ENCODE results near the gene MDFI. TPM values are rescaled to one million over a fixed set of nuclear protein-coding genes. Genes with fewer than 3 reads are reported as not detected.

The MDFI gene
- polyA plus RNA-seq, 1 of the 3 experiments (the other 2 are of a cell fraction): 7.0 TPM

- no peak for DNase-seq
- Histone ChIP-seq H3K27ac (ENCODE audit: low read depth in 2 of 2, low read length in 1 of 2) (no peak overlapping the region), H3K9ac (no peak overlapping the region), H3K9me3 (no peaks in the 10 kb centered on the region), H3K79me2 (ENCODE audit: insufficient read depth) (no peaks in the 10 kb centered on the region), H3K4me3 (ENCODE audit: low read depth in 2 of 2, low read length in 1 of 2) (no peak overlapping the region), H3K4me1 (ENCODE audit: control insufficient read depth in 1 of 2, insufficient read depth in 2 of 2, low read depth in 1 of 2, low read length in 1 of 2) (peaks cover 0 to 18% of the 10 kb centered on the region in 2 experiments; a peak in 1 of 4 replicates), H3K36me3 (replicated peaks in 1 of 2; ENCODE audit: control insufficient read depth in 1 of 2, insufficient read depth in 2 of 2, low read length in 1 of 2) (peaks cover 0 to 4% of the 10 kb centered on the region in 2 experiments), H3K9me2 (no peaks in the 10 kb centered on the region), H3K27me3 (ENCODE audit: insufficient read depth) (no peaks in the 10 kb centered on the region), H3K4me2 (no peak overlapping the region), H4K20me1 (ENCODE audit: insufficient read depth) (no peaks in the 10 kb centered on the region), H3F3A (replicated peaks; ENCODE audit: insufficient read depth) (no peaks in the 10 kb centered on the region), H2AFZ (ENCODE audit: low read depth) (no peak overlapping the region)
- TF ChIP-seq EZH2phosphoT487 (IDR thresholded peaks at IDR 0.05; ENCODE audit: borderline replicate concordance, low read depth) (no peak), RCOR1 (IDR thresholded peaks at IDR 0.05; ENCODE audit: low read length) (no peak), ZBTB33 (IDR thresholded peaks at IDR 0.05; ENCODE audit: borderline replicate concordance, low read depth) (no peak), NRF1 (IDR thresholded peaks at IDR 0.05; ENCODE audit: low read depth, low read length) (no peak), ELF1 (IDR thresholded peaks at IDR 0.05) (no peak), CHD2 (IDR thresholded peaks at IDR 0.05; ENCODE audit: low read length, partially characterized antibody) (no peak), RAD21 (IDR thresholded peaks at IDR 0.05; ENCODE audit: low read length) (no peak), TEAD4 (IDR thresholded peaks at IDR 0.05; ENCODE audit: borderline replicate concordance, insufficient read depth) (no peak), RXRA (IDR thresholded peaks at IDR 0.05; ENCODE audit: borderline replicate concordance, low read depth) (no peak), SIN3A (IDR thresholded peaks at IDR 0.05; ENCODE audit: borderline replicate concordance, low read depth, low read length) (no peak), FOXJ3 (CRISPR knock-in tag; IDR thresholded peaks at IDR 0.05) (no peak), TAF1 (IDR thresholded peaks at IDR 0.05; ENCODE audit: borderline replicate concordance, low read depth, low read length) (no peak), FOSL2 (IDR thresholded peaks at IDR 0.05; ENCODE audit: borderline replicate concordance, low read depth) (no peak), NFIC (IDR thresholded peaks at IDR 0.05; ENCODE audit: borderline replicate concordance) (no peak), MXI1 (IDR thresholded peaks at IDR 0.05; ENCODE audit: low read depth, low read length) (no peak), MAX (IDR thresholded peaks at IDR 0.05; ENCODE audit: low read depth) (no peak), CTCF (IDR thresholded peaks at IDR 0.05) (no peak), REST (IDR thresholded peaks at IDR 0.05; ENCODE audit: low read depth, low read length) (no peak), GABPA (IDR thresholded peaks at IDR 0.05; ENCODE audit: low read depth) (no peak), GATA2 (CRISPR knock-in tag; IDR thresholded peaks at IDR 0.05) (no peak)
- ChIA-PET POLR2A (no interaction called here), CTCF (interaction anchor here (1.0 to 20.7 kb wide), 4 partner anchors 88 to 228 kb away, joined by 3 to 504 read pairs (median 77); partner anchors contain the start of gene TOMM6)
- no CpG with 5 or more reads among the region's 8 CpGs for WGBS (ENCODE audit: low lambda C conversion rate)
These were observed 39.6 kb upstream of the MDFI start for GRCh38 chr6:41598670-41599014.

Data from SK-N-SH (cell line).